SK-N-DZ (cell line): ENCODE data around the gene PDE3A.

ENCODE experiments used
- DNase-seq: peaks from one replicate; pipeline ENCODE4 v3.0.0-alpha.2; 2015; ENCODE audit warnings: low spot score

Gene PDE3A

GRCh38 chr12:20421421-20421820 is 53.1 kb downstream of the PDE3A start:
- DNase-seq = no peak

DNA sequence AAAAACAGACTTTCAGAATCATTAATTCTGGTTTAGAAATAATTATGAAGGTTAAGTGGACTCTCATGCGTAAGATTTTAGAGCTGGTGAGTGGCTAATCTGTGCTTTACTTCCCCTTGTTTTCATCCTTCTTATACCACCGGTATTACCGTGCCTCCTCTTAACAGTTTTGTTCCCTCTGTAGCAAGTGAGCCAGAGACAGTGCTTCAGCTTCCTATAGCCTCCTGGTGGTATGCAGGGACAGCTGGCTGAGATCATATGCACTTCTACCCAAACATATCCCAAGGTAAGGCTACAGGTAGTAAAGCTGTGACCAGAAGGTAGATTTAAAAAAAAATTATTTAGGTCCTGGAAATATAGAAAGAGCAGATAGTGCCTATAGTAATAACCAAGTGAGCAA is 55.2 kb downstream of the PDE3A start:
- no peak for DNase-seq

DNA sequence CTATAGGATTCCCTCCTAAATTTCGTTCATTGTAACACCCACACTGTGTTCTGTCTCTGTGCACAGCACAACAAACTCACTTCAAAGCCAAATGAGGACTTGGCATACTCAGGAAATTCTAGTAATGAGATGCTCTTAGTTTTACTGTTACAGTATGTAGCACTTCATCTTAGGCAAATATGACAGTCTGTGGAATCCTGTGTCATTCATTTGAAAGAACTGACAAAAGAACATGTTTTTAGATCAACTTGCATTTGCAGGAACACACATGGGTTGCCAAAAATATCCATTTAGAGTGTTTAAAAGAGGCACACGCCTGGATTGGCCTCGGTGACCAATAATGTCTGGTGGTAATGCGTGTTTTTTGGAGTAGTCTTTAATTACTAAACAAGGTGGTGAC is 56.5 kb downstream of the PDE3A start:
- no peak for DNase-seq

- no peak for DNase-seq
These were observed 57.9 kb downstream of the PDE3A start for GRCh38 chr12:20426191-20426590.

GRCh38 chr12:20426957-20427356 is 58.6 kb downstream of the PDE3A start:
- DNase-seq = no peak

- DNase-seq = no peak
These were observed 61.5 kb downstream of the PDE3A start for GRCh38 chr12:20429852-20430251.

DNA sequence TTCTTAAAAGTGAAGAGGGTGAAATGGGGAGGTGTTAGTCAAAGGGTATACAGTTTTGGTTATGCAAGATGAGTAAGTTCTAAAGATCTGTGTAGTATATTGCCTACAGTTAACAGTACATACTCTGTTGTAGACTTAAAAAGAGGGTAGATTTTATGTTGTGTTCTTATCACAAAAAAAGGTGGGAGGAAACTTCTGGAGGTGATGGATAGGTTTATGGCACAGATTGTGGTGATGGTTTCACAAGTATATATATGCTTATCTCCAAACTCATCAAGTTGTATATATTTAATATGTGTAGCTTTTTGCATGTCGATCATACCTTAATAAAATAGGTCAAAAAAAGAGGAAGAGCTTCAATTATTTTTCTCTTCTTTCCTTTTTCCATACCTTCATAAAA is 64.0 kb downstream of the PDE3A start:
- DNase-seq = no peak

GRCh38 chr12:20434996-20435395 is 66.7 kb downstream of the PDE3A start:
- DNase-seq = no peak

- DNase-seq = no peak
These were observed 68.0 kb downstream of the PDE3A start for GRCh38 chr12:20436316-20436715.

- no peak for DNase-seq
These were observed 70.0 kb downstream of the PDE3A start for GRCh38 chr12:20438299-20438779.

GRCh38 chr12:20439626-20440025 is 71.3 kb downstream of the PDE3A start:
- DNase-seq = no peak

GRCh38 chr12:20440408-20440807 is 72.1 kb downstream of the PDE3A start:
- DNase-seq = no peak

DNA sequence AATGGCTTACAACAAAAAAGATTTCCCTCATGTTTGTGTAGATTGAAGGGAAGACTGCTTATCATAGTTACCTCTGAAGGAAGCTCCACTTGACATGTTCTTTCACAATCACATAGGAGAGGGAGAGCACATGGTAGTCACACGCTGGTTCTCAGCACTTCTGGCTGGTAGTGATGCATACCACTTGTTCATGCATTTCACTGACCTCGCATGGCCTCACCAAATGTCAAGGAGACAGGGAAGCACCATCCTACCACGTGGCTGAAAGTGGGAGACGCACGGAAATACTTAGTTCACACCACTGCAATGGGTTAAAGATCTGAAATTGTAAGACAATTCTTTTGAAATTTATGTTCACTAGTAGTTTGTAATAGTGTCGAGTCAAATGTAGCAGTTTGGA is 74.0 kb downstream of the PDE3A start:
- DNase-seq = no peak

- DNase-seq = no peak
These were observed 74.9 kb downstream of the PDE3A start for GRCh38 chr12:20443255-20443654.

DNA sequence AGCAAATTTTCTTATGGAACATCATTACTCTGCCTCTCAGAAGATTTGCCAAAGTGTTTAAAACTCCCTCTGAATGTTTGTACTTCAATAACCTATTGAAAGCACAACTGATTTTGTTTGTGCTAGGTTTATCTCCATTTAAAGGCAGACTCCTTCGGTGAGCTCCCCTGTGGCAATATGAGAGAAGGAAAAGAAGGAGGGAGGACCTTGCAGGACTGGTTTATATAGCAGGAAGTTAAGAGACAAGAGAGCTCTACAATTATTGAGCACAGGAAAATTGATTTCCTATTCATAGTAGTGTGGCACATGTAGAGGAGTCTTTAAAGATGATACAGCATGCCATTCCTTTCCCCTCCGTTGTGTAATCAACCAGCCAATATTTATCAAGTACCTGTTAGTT is 75.5 kb downstream of the PDE3A start:
- no peak for DNase-seq

DNA sequence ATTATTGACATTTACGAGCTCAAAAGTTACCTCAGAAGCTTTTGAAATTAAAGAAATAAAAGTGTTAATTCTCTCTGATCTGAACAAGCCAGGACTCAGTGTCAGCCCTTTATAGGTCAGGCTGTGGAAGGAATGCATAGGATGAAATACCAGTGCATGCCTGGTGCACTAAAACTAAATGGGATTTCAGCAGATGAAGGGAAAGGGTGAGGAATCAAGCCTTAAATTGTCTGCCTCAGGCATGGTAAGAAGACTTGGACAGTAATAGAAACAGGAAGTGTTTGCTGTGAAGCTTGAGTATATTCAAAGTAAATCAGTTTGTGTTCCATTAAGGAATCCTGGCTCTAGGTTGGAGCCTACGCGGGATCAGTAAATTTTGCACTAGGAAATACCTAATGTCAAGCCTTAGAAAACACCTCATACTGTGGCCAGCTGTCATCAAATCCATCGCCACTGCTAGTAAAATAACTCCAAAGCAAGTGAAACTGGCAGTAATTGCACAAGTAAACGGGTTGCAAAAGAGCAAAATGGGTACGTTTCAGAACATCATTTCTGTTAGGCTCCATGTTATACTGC is 76.3 kb downstream of the PDE3A start:
- no peak for DNase-seq

DNA sequence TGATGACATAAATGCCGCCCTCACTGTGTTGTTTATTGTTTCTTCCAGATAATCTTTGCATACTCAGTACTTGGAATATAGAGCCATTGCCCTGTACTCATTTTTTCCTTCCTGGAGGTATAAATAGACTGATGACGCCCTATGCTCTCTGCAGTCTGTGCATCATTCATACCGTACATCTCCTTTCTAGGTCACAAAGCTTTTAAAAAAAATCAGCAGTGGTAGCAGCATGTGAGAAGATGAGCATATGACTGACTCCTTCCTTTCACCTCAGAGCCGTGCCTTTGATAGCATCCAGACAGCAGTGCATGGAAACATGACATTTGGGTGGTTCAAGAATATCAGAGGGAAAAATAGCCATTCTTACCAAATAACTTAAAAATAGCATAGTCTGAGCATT is 77.3 kb downstream of the PDE3A start:
- no peak for DNase-seq

GRCh38 chr12:20446836-20447235 is 78.5 kb downstream of the PDE3A start:
- DNase-seq = no peak

DNA sequence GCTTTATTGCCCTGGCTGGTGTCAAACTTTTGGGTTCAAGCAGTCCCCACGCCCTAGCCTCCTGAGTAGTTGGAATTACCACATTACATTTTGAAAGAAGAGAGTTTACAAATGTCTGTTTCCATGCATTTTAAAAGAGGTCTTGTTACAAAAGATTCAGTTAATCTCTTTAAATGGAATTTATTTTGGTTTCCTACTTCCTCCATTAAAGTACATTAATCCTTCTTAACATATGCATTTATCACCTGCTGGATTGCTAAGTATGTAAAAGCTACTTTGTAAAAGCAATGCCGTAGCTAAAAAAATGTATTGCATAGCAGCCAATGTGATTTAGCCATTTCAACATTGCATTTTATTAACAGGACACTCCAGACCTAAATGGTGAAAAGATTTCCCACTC is 80.4 kb downstream of the PDE3A start:
- DNase-seq = no peak

GRCh38 chr12:20450591-20451180 is 82.3 kb downstream of the PDE3A start:
- DNase-seq = no peak

DNA sequence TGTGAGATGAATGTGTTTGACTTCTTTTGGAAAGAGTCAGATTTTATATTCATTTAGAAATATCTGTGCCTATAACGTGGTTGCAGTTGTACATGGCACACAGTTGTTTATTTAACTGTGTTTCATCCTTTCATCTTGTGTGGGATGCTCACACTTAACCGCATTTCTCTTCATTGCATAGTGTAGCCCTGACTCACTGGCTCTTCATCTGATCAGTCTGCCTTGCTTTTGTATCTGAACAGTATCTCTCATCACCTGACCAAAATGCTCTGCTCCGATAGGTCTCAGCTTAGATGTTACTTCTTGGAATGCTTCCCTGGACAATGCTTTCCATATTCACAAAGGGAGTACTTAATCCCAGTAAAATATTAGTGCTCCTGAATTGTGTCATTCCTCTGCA is 83.4 kb downstream of the PDE3A start:
- DNase-seq = no peak

- no peak for DNase-seq
These were observed 84.2 kb downstream of the PDE3A start for GRCh38 chr12:20452496-20453010.

DNA sequence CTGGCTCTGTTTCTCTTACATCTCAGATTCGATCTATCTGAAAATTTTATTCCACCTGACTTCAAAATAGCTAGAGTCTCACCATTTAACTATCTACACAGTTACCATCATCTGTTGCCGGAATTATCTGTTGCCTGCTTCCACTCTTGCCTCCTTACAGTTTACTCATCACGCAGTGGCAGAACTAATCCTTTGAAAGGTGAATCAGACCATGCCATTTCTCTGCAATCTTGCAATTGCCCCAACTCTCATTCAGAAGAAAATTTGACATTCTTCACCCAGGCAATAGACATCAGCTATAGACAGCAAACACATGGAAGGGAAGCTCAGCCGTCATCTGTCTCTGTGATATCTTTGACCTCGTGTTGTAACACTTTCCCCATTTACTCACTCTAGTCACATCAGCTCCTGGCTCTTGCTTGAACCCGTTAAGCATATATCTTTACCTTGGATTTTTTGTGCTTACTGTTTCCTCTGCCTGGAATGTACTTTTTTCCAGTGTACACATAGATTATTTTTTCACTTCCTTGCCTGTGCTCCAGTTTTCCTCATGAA is 85.5 kb downstream of the PDE3A start:
- no peak for DNase-seq
